HAP-1 (cell line): ENCODE results near the gene HPSE2.
A peak's percentile ranks its signal among the peaks of the same experiment; 100 is the strongest.

Experiments
- DNase-seq, 2 experiments: peaks; one replicate each; pipeline ENCODE4 v3.0.0-alpha.2; 2016 to 2020; ENCODE audit warnings: low spot score in 2 of 2
- H3K27me3 ChIP-seq: fragments of 250-450 bp; sonication (Bioruptor Pico); 2 replicates; pipeline ENCODE4 v1.5.1; 2020; ENCODE audit warnings: low read depth, mild to moderate bottlenecking, moderate library complexity
- H3K36me3 ChIP-seq: fragments of 250-450 bp; sonication (Bioruptor Pico); replicated peaks from 2 replicates; pipeline ENCODE4 v1.5.1; 2020; ENCODE audit warnings: mild to moderate bottlenecking
- H3K4me1 ChIP-seq: fragments of 250-450 bp; sonication (Bioruptor Pico); 2 replicates; pipeline ENCODE4 v1.5.1; 2020; ENCODE audit warnings: mild to moderate bottlenecking
- H3K4me3 ChIP-seq: fragments of 250-450 bp; sonication (Bioruptor Pico); 2 replicates; pipeline ENCODE4 v1.5.1; 2020; ENCODE audit warnings: mild to moderate bottlenecking, moderate library complexity
- H3K9me3 ChIP-seq: fragments of 250-450 bp; sonication (Bioruptor Pico); 2 replicates; pipeline ENCODE4 v1.5.1; 2020; ENCODE audit warnings: mild to moderate bottlenecking, moderate library complexity
- in situ Hi-C: fragments of 300-500 bp; cut with MboI; formaldehyde crosslinking; loops from 3 replicates; pipeline ENCODE4 v1.14.3; 2020; ENCODE audit warnings: low sequenced_read_pairs, inconsistent platforms, mixed read lengths

HPSE2 gene

DNA sequence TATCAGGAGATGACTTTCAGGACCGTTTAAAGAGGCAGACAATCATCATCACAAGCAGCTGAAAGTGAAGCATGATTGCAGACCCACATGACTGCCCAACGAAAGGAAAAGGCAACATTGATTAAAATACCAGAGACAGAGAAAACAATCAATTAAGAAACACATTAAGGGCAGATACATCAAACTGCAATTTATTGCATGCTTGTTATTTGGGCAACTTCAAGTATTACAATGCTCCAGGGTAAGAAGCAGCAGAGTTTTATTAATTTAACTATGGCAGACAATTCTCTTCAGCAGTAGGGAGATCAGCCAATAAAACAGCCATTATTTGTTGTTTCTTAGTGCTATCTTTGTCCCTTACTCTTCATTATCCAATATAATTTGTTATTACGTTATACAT, 421.2 kb downstream of the HPSE2 start:
- H3K4me3 ChIP-seq, result no peak overlapping the region
- H3K4me1 ChIP-seq, result no peaks in the 10 kb centered on the region; the same call in 1 of the 2 replicates
- DNase-seq, result no peak
- in situ Hi-C loops, result no loop called here
- no peaks in the 10 kb centered on the region for H3K9me3 ChIP-seq
- H3K27me3 ChIP-seq, result no peaks in the 10 kb centered on the region; the same call in 1 of the 2 replicates
- H3K36me3 ChIP-seq, result no peaks in the 10 kb centered on the region

DNA sequence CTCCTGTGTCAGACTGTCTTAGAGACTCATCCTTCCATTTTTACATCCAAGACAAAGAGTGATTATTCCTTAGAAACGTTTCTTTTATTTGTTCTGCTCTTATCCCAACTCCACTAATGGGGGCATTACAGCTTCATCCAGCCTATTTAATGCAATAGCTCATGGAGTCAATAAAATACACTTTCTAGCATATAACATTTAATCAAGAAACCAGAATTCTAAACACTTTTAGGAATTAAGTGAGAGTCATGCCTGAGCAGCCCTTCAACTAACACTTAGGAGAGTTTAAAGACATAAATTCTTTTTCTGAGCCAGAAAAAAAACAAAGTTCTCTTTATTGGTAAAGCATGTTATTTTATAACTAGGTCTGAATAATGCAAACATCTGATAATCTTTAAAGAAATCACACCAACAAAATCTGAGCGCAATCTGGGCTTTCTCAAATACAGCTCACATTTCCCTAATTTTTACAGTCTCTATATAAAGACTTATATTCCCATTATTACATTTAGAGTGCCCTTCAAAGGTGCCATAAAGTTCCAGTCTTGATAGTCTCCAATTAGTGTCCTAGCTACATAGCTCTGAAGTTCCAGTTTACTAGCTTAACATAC, 427.3 kb downstream of the HPSE2 start:
- Histone ChIP-seq H3K27me3 (no peaks in the 10 kb centered on the region; the same call in 1 of the 2 replicates), H3K4me3 (no peak overlapping the region), H3K9me3 (no peaks in the 10 kb centered on the region), H3K4me1 (no peaks in the 10 kb centered on the region; the same call in 1 of the 2 replicates), H3K36me3 (no peaks in the 10 kb centered on the region)
- in situ Hi-C loops, result no loop called here
- DNase-seq, result no peak

DNA sequence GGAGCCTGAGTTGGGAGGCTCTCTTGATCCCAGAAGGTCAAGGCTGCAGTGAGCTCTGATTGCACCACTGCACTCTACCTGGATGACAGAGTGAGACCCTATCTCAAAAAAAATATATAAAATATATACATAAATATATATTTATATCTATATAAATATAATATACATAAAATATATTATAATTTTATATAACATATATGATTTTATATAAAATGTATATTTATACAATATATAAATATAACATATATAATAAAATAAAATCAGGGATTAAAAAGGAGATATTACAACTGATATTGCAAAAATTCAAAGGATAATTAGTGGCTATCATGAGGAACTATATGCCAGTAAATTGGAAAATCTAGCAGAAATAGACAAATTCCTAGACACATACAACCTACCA, 435.4 kb downstream of the HPSE2 start:
- no peaks in the 10 kb centered on the region for H3K4me1 ChIP-seq
- in situ Hi-C loops, result no loop called here
- H3K9me3 ChIP-seq, result no peaks in the 10 kb centered on the region
- DNase-seq, result no peak
- no peaks in the 10 kb centered on the region for H3K27me3 ChIP-seq
- no peaks in the 10 kb centered on the region for H3K36me3 ChIP-seq
- H3K4me3 ChIP-seq, result no peak overlapping the region

DNA sequence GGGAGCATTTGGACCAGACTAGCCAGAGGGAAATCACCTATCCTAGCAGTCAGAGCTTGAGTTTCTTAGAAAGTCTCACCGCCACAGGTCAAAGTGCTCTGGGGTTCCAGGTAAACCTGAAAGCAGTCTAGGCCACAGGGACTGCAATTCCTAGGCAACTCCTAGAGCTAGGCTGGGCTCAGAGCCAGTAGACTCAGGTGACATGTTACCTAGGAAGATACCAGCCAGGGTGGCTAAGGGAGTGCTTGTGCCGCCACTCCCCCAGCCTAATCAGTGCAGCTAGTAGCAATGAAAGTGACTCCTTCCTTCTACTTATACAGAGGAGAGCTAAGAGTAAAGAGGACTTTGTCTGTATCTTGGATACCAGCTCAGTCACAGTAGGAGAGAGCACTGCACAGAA, 440.2 kb downstream of the HPSE2 start:
- no peaks in the 10 kb centered on the region for H3K4me1 ChIP-seq
- no peaks in the 10 kb centered on the region for H3K36me3 ChIP-seq
- no peaks in the 10 kb centered on the region for H3K9me3 ChIP-seq
- H3K27me3 ChIP-seq, result no peaks in the 10 kb centered on the region
- in situ Hi-C loops, result no loop called here
- DNase-seq, result no peak
- H3K4me3 ChIP-seq, result no peak overlapping the region

DNA sequence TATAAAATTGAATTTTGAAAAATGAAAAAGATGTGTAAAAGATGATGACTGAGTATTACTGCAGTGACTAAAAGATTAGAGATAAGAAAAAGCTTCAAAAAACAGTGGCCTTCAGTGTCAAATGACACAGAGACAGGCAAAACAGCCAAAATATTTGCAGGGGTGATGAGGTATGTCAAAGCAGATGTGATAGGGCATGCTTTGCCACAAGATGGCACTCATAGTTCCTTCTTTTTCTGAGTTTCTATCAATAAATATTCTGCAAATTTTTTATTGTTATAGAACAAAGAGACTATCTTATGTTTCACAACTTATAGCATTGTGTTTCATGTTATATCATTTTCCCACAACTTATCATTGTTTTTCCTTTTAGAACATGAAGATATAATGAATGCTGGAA, 444.8 kb downstream of the HPSE2 start:
- in situ Hi-C loops, result no loop called here
- no peaks in the 10 kb centered on the region for H3K4me1 ChIP-seq
- no peak overlapping the region for H3K4me3 ChIP-seq
- no peaks in the 10 kb centered on the region for H3K27me3 ChIP-seq
- H3K9me3 ChIP-seq, result no peaks in the 10 kb centered on the region
- DNase-seq, result no peak
- H3K36me3 ChIP-seq, result no peaks in the 10 kb centered on the region

DNA sequence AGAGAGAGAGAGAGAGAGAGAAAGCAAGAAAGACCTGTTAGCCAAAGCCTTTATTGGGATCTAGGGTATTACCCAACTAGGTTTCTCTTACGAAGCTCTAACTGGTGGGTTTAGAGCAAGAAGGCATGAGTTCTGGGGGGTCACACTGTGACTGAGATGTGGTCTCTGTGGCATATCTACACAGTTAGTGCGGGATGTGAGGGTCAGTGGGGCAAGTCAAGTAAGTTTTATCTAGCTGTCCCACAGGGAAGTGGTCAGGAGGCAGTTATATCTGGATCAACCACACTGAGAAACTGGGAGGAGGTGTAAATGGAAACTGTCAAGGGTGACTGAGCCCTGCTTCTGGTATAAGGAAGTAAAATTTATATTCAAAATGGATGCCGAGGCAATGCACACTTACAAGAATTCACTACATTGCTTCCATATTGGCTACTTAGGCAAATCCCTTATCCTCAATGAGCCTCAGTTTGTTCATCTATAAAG, 457.3 kb downstream of the HPSE2 start:
- H3K27me3 ChIP-seq, result no peaks in the 10 kb centered on the region
- DNase-seq, result no peak
- no peak overlapping the region for H3K4me3 ChIP-seq
- H3K4me1 ChIP-seq, result no peaks in the 10 kb centered on the region
- in situ Hi-C loops, result no loop called here
- H3K9me3 ChIP-seq, result no peaks in the 10 kb centered on the region
- H3K36me3 ChIP-seq, result no peaks in the 10 kb centered on the region

DNA sequence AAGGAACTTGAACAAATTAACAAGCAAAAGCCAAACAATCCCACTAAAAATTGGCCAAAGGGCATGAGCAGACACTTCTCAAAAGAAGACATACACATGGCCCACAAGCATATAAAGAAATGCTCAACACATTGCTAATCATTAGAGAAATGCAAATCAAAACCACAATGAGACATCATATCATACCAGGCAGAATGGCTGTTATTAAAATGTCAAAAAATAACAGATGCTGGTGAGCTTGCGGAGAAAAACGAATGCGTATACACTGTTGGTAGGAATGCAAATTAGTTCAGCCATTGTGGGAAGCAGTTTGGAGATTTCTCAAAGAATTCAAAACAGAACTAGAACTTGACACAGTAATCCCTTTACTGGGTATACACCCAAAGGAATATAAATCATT, 477.2 kb downstream of the HPSE2 start:
- H3K36me3 ChIP-seq, result no peaks in the 10 kb centered on the region
- no peaks in the 10 kb centered on the region for H3K27me3 ChIP-seq
- no peak for DNase-seq
- H3K9me3 ChIP-seq, result no peaks in the 10 kb centered on the region
- in situ Hi-C loops, result loop anchor here (25.0 kb wide), 1 partner anchor 279 kb away; no protein-coding TSS in a partner anchor
- H3K4me3 ChIP-seq, result no peak overlapping the region
- no peaks in the 10 kb centered on the region for H3K4me1 ChIP-seq

DNA sequence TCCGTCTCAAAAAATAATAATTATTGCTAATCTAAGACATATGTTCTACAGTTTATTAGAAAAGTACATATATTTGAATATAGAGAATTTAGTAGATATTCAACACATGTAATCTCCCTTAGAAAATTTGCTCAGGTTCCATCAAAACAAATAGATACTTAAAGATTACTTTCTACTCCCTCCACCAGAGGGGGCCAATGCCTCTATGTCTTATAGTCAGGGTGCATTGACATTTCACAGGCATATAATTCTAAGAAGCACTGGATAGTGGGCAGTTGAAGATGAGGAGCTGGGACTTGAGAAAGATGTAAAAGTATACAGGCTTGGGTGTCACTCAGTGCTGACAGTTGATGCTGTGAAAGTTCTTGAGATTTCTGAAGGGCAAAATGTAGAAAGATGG, 487.4 kb downstream of the HPSE2 start:
- in situ Hi-C loops, result no loop called here
- Histone ChIP-seq H3K27me3 (no peaks in the 10 kb centered on the region), H3K36me3 (no peaks in the 10 kb centered on the region), H3K4me3 (no peak overlapping the region), H3K9me3 (no peaks in the 10 kb centered on the region), H3K4me1 (no peaks in the 10 kb centered on the region)
- peak; percentile 47 to 50 for DNase-seq

DNA sequence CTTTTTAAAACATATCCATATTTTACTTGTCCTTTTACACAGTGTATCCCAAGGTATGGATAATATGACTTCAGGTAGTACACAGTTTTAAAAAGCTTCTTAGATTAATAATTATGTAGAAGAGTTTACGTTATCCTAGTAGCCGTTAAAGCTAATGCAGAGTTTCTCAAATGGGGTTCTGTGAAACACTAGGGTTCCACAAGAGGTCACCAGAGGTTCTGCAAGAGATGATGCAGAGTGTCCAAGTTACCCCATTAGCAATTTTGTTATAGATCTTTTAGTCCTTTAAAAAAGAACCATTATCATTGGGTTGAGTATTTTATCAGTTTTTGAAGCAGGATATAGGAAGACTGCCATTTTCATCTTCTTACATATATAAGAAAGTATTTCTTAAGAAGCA, 490.0 kb downstream of the HPSE2 start:
- Histone ChIP-seq H3K9me3 (no peaks in the 10 kb centered on the region), H3K36me3 (no peaks in the 10 kb centered on the region), H3K4me3 (no peak overlapping the region), H3K4me1 (no peaks in the 10 kb centered on the region), H3K27me3 (no peaks in the 10 kb centered on the region)
- DNase-seq, result no peak
- in situ Hi-C loops, result no loop called here

DNA sequence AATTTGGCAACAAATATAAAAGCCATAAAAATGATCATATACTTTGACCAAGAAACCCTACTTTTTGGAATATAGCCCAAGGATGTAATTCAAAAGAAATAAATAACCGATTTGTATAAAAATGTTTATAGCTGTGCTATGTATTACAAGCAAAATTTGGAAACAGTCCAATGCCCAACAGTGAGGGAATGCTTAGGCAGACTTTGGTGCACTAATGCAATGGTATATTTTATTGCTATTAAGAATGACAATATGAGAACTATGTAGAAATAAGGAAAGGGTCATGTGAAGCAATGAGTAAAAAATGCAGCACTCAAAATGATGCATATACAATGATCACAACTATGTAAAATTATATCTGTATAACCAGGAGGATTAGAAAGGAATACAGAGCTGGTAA, 515.1 kb downstream of the HPSE2 start:
- in situ Hi-C loops, result no loop called here
- Histone ChIP-seq H3K4me1 (no peaks in the 10 kb centered on the region), H3K4me3 (no peak overlapping the region), H3K27me3 (no peaks in the 10 kb centered on the region), H3K9me3 (no peaks in the 10 kb centered on the region), H3K36me3 (no peaks in the 10 kb centered on the region)
- DNase-seq, result no peak

DNA sequence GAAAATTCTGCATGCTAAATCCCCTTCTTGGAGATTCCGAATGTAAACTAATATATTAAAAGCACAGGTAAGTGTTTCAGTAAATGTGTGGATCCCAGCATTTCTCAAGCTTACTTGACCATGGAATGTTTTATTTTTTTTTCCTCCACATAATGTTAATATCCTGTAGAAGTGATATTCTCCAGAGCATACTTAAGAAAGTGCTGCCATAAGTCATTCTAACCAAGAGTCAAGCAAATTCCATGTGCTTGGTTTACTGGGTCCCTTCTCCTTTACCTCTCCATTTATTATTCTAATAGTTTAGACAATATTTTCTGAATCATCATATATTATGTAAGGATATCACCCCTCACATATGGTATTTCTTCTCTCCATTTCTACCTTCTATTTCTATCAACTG, 522.1 kb downstream of the HPSE2 start:
- Histone ChIP-seq H3K4me3 (no peak overlapping the region), H3K27me3 (no peaks in the 10 kb centered on the region), H3K4me1 (no peaks in the 10 kb centered on the region), H3K9me3 (no peaks in the 10 kb centered on the region), H3K36me3 (no peaks in the 10 kb centered on the region)
- in situ Hi-C loops, result no loop called here
- no peak for DNase-seq

DNA sequence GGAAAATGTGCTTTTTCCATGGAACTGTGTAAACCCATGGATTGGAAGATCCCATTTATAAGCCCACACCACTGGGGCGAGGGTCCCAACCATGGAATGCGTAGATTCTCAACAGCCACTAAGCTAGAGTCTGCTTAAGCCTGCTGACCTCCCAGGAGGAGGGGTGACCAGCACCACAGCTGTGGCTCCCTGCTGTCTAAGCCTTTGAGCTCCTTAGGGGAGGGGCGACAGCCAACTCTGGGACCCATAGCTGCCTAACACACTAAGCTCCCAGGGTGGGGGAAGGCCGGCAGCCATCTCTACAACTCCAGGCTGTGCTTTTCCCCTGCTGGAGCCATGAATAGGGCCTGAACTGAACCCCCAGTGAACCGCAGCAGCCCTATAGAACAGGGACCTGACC, 539.1 kb downstream of the HPSE2 start:
- in situ Hi-C loops, result no loop called here
- H3K36me3 ChIP-seq, result no peaks in the 10 kb centered on the region
- no peak for DNase-seq
- no peaks in the 10 kb centered on the region for H3K27me3 ChIP-seq
- H3K4me1 ChIP-seq, result no peaks in the 10 kb centered on the region
- H3K4me3 ChIP-seq, result no peak overlapping the region
- H3K9me3 ChIP-seq, result no peaks in the 10 kb centered on the region

DNA sequence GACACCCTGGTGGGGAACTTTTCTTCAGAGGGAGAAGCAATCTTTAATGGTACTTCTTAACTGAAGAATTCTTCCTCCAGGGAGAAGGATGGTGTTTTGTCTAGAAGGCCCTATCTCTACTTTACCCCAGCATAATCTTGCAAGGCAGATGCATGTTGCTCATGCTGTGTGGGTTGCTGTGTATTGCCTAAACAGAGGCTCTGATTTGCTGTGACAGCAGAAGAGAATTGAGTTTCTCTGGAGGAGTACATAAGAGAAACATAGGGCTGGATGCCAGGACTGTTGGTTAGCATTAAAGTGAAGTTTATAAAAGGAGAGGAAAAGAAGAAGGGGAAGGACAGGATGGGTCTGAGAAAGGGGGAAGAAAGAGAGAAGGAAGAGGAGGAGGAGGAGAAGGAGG, 540.8 kb downstream of the HPSE2 start:
- Histone ChIP-seq H3K9me3 (no peaks in the 10 kb centered on the region), H3K27me3 (no peaks in the 10 kb centered on the region), H3K4me1 (no peaks in the 10 kb centered on the region), H3K36me3 (no peaks in the 10 kb centered on the region), H3K4me3 (no peak overlapping the region)
- no peak for DNase-seq
- in situ Hi-C loops, result no loop called here

DNA sequence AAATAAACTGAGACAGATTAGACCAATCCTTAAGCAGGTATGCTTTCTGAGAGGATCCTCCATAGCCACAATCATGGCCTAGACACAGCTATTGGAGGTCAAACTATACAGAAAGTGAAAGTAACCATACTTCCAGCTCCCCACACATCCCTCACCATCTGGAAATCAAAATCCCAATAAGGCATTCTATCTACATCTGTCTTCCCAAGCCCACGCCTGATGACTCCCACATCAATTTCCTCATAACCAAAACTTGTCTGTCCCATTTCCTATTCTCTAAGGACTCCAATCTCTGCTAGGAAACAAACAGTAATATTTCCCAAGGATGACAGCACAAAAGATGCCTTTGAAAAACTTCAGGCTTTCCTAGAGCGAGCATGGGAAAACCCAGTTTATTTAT, 541.6 kb downstream of the HPSE2 start:
- Histone ChIP-seq H3K27me3 (no peaks in the 10 kb centered on the region), H3K4me3 (no peak overlapping the region), H3K9me3 (no peaks in the 10 kb centered on the region), H3K4me1 (no peaks in the 10 kb centered on the region), H3K36me3 (no peaks in the 10 kb centered on the region)
- DNase-seq, result no peak
- in situ Hi-C loops, result no loop called here

DNA sequence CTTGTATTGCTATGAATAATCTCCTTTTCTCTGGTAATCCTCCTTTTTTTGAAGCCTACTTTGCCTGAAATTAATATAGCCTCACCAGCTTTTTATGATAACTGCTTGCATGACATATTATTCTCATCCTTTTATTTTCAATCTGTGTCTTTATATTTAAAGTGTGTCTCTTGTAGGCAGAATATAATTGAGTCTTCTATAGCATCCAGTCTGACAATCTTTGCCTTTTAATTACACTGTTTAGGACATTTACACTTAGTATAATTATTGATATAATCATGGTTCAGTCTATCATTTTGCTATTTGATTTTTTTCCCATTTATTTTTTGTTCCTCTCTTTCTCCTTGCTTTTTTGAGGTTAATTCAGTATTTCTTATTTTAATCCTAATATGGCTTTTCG, 548.0 kb downstream of the HPSE2 start:
- in situ Hi-C loops, result no loop called here

More for the DNA sequence above, 548.0 kb downstream of the HPSE2 start:
- no peaks in the 10 kb centered on the region for H3K9me3 ChIP-seq
- H3K27me3 ChIP-seq, result no peaks in the 10 kb centered on the region; the same call in 1 of the 2 replicates
- H3K4me1 ChIP-seq, result no peaks in the 10 kb centered on the region
- H3K36me3 ChIP-seq, result no peaks in the 10 kb centered on the region
- no peak for DNase-seq
- no peak overlapping the region for H3K4me3 ChIP-seq
